GM18858 (cell line): ENCODE measurements around the gene RABGAP1.

Experiments
- ATAC-seq: cut with Tn5 transposase; IDR thresholded peaks from one replicate; pipeline ENCODE4 v1.9.1; 2021; ENCODE audit not compliant: unreplicated experiment

RABGAP1 gene

DNA sequence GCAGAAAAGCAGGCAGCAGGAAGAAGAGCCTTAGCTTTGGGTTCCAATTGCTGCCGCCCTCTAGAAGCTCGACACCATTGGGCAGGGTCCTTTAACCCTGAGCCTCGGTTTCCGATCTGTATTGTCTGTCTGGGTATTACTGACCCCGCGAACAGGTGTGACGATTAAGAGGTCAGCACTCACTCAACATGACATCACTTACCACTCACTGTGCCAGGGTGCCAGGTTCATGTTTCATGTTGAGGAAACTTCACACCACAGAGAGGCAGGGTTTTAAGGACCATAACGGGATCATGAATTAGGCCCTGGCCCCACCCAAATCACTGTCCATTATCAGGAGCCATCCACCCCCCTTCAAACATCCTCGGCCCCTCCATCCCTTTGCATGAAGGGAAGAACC lies 168.2 kb downstream of the RABGAP1 start:
- ATAC-seq = no peak

DNA sequence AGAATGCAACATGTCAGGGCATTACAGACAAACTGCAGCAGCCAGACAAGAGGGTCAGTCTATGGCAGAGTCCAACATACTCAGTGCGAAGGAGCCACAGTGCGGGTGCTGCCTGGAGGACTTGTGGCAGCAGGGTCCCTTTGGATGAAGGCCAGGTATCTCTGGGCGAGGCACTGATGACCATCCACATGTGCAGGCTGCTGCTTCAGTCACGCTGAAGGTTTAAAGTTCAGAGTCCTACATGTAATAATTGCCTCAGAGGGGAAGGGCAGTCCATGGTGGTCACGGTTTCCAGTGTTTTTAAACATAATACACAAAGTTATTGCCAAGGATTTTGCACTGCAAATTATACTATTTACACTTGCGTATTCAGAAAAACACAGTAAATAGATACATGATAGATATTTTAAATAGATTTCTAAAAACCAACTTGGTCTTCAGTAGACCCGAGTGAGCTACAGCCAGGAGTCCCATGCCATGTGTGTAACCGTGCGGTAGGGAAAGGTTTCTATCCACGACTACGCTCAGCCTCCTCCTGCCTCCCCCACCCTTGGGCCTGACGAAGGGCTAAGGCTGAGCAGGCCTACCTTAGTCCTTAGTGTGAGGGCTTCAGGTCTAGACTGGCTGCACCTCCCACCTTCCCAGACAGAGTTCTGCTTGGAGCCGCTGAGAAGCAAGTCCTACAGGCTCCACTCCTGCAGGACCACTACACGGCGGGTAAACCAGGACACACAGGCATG lies 168.9 kb downstream of the RABGAP1 start:
- no peak for ATAC-seq

DNA sequence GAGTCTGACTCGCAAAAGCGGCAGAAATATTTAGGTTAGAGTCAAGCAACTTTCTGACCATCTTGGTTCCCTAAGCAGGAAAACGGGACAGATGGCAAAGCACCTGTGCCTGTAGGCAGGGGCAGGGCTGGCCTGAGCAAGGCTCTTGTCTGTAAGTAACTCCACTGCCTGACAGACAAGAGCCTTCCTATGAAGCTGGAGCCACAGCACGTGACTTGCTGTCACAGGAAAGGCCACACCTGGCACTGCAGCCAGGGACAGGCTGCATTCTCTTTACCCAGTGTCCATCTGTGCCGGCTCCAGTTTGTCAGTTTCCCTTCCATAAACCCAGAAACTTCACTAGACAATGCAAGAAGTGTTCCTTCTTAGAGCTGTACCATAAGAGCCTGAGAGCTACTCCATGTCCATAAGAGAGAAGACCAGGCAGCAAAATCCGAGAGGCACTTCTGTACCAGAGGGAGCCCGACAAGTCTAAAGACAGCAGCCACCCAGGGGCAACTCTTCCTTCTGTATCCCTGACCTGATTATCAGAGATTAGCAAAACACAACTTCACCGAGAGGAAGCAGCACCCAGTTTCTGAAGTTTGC lies 170.7 kb downstream of the RABGAP1 start:
- no peak for ATAC-seq

DNA sequence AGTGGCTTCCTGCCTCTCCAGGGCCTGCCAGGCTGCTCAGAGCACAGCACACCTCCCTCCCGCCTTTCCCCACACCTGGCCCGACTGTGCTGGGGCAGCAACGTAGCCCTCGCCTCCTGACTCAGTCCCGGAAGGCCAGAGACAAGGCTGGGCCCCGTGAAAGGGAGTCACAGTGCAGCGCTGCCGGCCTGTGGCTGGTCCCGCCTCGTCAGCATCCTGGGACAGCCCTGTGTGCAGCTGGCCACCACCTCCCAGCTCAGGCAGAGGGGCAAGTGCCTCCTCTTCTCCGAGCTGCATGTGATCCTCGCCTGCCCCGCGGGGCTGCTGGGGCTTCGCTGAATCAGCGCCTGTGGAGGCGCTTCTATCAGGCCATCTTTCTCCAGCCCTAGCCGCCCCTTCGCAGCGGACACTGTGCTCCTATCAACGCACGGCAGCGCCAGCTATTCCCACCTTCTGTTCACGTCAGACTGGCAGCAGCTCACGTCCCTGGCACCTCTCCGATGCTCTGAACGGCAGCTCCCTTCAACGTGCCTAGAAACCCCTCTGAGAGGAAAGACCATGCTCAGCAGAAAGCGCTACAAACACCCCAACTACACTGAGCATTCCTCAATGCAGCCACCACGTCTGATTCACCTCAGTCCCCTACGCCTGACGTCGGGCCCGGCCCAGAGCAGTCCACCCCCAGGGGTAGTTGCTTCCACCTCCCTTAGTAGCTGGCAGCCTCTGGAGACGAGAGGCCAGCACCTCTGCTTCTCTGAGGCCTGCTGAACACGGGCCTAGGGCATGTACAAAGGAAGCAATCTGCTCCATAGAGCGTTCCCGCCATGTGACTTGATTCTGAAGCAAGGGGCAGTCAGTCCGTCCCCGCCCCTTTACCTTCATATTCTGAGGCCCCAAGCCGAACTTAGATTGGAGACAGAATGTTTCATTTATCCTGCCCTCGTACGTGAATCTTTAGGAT lies 171.5 kb downstream of the RABGAP1 start:
- ATAC-seq = no peak

DNA sequence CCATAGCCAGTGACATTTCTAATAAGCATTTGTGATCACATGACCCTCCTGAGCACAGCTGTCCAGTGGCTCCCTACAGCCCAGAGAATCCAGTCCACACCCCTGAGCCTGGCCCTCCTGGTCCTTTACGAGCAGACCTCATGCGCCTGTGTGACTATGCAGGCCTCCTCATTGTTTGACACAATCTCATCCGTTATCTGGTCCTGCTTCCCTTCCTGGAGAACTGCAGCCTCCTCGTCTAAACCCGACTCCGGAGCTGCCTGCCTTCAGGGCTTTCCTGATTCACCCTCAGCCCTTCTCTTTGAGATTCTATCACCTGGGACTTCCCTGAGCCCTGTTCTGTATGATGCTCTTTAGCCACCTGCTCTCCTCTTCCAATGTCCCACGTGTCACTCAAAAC lies 172.4 kb downstream of the RABGAP1 start:
- no peak for ATAC-seq

DNA sequence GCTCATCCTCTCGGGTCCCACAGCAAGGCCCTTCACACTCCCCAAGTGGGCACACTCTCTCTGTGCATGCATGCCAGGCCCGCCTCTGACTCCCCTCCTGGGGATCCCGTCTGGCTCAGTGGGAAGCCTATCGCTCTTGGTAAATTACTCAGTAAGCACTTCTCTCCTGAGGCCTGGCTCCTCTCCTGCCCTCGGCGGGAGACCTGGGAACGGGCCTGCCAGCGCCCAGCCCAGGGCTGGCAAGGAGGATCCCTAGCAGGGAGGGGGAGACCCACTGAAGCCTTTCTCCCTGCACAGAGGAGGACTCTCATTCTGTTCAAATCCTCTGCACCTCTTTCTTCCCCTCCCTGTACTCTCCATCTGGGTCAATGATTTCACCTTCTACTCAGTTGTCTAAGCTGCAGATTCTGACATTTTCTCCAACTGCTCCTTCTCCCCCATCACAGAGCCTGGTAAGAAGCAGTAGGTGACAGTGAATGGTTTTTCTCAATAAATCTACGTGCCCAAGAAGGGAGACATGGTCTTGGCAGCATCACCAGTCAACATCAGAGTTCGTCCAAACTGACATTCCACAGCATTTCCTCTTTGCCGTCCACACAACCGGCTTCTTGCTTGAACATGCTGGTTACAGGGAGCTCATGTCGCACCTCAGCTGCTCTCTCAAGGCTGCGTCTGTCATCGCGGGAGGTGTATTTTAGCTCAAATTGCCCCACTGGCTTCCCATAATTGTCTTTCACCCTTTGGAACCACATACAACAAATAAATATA lies 174.5 kb downstream of the RABGAP1 start:
- ATAC-seq = no peak

DNA sequence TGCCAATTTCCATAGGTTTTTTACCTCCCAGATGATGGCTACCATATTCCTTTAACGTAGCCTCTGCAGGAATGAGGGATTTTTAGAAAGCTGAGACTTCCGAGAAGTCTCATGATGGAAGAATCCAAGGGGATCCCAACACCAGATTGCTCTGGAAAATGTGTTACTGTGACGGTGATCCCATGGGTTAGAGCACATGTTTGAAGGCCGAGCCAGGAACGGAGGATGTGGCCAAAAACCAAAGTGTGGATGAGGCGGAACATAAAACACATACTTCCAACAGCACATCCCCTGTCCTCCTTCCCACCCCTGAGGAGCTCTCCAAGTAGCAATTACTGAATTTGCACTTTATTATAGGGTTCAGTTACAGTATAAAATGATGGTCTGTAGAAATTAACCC lies 175.2 kb downstream of the RABGAP1 start:
- no peak for ATAC-seq

DNA sequence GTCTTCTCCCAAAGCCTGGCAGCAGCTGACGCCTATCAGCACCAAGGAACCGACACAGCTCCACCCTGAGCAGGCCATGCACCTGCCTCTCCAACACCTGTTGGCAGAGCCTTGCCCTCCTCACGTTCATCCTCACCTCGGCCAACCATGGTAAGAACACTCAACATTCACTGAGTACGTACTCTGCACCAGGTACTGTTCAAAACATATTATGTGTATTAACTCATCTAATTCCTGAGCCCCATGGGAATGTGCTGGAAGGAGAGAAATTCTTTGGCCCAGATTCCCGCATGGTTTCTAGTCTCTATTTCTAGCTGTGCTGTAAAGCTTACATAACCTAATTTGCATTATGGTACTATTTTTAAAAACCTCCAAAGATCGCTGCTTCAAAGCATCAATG lies 178.7 kb downstream of the RABGAP1 start:
- ATAC-seq = no peak

DNA sequence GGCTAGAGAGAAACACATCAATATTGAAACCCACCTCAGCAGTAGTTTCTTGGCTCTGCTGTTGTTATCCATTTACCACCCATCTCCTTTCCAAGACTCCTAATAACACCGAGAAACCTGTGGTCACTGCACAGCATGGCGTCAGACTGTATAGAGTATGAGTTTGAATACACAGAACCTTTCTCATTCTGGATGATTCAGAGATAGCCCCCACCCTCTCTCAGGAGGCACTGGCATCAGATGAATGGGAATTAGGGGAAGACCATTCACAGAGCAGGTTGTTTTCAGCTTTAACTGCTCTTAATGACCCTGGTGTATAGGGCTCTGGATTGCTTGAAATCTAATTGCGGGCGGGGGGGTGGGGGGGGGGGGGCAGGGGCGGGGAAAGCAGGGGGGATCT lies 179.3 kb downstream of the RABGAP1 start:
- ATAC-seq = no peak

DNA sequence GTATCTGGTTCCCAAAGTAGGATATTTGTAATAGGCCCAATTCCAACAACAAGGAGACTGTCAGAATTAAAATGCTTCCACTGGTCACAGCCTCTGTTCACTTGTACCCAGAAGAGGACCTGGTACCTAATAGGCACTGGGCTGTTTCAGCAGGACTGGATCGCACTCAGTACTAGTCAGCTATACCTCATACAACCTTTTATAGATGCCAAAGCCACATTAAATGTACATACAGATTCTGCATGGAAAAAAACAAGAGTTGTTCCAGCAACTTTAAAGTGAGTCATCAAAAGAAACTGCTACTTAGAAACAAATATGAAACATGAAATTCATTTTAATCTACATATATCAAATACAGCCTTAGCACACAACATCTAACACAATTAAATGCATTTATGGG lies 180.1 kb downstream of the RABGAP1 start:
- no peak for ATAC-seq

DNA sequence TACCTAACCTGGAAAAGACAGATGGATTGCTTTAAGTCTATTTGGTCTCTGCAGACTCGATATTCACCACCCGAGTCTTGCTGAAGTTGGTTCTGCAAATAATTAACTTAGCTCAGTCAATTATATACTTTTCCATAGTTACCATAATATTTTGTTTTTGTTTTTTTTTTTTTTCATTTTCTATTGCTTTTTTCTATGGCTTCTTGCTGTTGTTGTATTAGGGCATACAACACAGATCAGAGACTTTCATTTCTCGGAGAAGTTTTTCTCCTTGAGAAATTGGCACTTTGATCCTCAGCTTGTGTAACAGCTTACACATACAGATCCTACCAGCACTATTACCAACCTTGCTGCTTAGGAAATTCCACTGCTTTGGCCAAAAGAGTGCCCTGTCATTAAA lies 180.6 kb downstream of the RABGAP1 start:
- ATAC-seq = no peak

DNA sequence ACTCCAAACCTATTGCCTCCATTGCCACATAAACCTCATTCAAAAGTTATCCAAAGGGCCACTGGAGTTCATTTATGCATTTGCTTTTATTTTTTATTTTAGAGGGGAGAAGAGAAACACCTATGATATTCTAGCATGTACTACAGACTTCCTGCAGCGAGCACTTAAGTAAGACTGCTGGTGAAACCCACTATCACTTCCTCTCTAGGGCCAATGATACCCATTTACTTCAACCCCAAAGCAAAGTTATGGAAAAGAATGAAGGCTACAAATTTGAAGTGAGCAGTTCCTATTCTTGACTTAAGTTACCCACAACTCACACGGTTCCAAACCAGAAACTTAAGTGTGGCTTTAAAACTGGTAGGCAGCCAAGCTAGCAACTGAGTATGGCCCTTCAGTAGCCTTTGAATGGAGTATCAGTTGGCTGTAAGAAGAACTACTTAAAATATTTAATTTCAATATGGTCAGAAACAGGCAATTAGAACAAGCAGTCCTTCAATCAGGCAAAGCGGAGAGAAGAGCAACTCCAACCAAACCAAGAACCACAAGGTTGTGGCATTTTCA lies 186.8 kb downstream of the RABGAP1 start:
- ATAC-seq = no peak

DNA sequence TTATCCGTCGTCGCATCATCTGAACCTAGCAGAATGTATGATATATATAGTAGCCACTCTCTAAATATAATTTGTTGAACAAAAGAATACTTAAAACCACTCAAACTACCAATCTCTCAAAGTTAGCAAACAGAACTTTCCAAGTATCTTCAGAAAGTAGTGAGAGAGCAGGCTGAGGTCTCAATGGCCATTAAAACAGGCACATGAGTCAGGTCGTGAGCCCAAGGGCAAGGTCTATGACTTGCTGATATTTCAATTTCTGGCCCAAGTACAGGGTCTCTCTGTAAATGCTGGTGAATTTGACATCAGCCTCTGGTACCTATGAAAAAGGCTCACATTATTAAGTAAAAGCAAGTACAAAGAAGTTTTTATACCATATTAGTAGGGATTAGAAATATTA lies 187.8 kb downstream of the RABGAP1 start:
- ATAC-seq = no peak

DNA sequence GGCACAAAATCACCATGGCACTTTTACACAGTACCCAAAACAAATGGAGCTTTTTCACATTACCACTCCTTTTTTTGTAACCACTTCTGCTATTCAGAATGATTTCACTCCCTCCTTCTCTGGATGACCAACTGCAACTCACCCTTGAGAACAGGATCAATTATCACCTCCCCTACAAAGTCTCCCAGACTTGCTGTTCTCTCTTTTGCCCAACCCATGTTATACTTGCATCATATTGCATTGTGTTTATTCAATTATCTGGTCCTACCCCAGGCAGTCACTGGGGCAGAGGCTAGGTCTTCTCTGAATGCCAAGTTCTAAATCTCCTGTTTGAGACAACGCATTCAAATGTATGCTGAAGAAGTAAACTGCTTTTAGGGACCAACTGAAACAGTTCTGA lies 188.6 kb downstream of the RABGAP1 start:
- no peak for ATAC-seq

DNA sequence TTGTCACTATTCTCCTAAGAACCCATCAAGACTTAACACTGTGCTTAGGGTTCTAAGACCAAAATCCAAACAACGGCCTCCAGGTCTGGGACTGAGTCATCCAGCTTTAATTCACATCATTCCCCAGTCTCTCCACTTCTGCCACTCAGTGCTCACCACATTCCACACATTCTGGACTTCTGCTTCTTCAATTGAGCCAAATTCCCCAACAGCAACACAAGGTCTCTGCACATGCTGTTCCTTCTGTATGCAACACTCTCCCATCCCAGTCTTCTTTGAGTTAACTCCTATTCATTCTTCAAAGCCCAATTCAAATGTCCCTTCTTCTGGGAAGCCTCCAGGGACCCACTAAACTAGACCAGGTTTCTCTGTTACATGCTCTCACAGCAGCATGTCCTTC lies 190.4 kb downstream of the RABGAP1 start:
- no peak for ATAC-seq

DNA sequence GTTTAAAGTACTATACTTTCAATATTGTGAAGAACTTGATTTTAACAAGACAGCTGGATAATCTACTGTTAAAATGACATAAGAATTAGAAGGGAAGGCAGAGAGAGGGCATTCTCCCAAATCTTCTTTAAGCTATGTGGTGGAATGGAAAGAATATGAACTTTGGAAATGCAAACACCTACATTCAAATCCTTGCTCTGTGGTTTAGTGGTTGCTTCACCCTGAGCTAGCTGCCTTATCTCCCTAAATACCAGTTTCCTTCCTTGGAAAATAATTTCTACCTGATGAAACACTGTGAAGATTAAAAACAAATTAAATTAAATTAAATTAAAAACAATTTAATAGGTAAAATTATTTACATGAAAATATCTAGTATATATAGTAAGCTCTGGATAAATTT lies 191.2 kb downstream of the RABGAP1 start:
- ATAC-seq = no peak

DNA sequence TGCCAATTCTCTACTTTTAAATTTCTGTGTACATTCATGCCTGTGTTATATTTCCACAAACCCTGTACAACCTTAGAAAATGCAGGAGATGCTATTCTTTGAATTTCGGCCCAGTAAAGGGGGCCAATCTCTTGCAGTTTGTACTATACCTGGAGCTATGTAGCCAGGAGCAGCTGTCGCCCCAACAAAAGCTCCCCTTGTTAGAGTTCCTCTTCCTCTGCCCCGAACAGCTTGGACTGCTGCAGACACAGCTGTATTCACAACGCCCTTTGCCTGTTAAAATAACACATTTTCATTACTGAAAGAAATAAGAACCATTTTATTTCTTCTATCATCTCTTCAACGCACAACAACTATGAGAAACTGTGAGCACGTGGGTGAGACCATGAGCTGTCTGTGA lies 191.9 kb downstream of the RABGAP1 start:
- ATAC-seq = no peak

DNA sequence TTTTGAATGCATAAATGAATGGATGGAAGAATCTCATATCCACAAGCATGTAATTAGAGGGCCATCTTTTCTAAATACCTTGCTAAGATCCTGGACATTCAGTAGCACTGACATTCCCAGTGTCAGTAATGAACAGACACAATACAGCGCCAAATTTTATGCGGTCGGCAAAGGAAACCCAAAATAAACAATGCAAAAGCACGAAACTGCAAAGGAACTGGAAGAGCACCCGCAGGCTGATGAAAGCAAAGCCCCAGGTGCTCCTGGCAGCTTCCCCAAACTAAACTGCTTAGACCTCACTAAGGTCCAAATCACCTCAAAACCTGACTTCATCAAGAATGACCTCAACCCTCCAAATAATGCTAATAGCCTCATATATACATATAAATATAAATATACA lies 194.6 kb downstream of the RABGAP1 start:
- ATAC-seq = no peak

DNA sequence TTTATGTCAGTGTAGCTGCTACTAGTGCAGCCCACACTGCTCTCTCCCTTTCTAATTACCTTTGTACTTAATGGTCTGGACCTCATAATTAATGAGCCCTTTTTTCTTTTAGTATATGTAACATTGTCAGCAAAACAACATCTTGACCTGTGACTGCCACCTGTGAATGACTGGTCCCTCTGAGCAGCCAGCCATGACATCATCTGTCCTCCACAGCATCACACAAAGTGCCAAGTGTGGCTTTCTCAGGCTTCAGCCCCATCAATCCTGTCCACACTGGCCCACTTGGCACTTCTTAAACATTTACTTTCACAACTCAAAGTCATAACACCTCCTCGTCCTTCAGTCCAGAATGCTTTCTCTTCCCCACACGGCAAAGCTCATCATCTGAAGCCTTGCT lies 197.3 kb downstream of the RABGAP1 start:
- no peak for ATAC-seq

DNA sequence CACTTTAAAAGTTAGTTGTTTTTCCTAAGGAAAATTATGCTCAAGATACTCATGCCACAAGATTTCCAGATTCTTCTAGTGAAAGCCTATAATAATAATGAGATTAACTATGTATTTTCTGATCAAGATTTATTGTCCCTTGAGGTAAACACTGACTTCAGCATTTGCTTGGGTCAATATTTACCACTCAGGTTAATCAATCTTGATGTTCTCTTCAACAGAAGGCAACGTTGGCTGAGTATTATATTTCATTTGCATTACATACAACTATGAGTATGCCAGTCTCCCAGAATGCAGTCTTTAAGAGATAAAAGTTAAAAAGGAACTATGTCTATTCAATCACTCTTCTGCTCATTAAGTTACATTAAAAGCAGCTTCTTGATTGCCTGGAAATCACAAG lies 208.2 kb downstream of the RABGAP1 start:
- ATAC-seq = no peak
